ENCODE data around the gene CIAO1. TPM values are rescaled to one million over a fixed set of nuclear protein-coding genes. Genes with fewer than 3 reads are reported as not detected.
A peak's percentile ranks its signal among the peaks of the same experiment; 100 is the strongest.

Gene CIAO1
- total and polyA plus RNA-seq, 2 of the 13 experiments (the other 11 are each of a cell fraction or from before 2014, with no cell fraction given) = 99.3 to 120 TPM

DNA sequence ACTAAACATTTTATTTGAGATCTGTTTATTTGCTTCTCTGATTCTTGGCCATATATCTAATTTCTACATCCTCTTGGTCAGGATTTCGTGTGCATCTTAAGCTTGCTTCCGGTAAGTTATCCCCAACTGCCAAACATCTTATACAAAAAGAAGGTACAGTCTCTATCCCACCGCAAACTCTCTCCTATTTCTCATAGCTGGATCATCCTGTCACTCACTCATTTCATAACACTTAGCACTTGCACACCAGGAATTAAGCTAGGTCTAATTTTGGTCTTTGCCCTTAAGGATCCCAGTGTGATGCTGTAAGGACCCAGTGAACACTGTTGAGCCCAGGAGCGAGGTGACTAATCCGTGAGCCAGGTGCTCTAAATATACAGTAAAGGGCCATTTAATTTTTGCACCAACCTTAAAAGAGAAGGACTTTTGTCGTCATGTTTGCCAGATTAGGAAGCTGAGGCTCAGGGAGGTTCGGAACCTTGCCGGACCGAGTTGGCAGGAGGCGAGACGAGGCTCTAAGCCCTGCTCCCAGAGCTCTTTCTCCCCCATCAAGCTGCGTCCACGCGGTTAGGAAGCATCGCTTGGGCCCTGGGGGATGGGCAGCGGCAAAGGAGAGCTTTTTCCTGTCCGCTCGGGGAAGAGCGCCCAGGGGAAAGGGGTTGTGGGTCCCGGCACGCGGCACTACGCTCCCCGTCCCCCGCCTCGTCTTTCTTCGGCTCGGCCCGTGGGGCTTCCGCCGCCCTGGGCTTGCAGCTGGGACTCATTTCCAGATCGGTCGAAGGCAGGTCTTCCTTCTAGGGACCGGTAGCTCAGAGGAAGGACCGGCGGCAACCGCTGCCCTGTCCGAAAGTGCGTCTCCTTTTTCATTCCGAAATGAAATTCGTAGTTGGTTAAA lies 55.0 kb downstream of the CIAO1 start (continued):
- TF ChIP-seq REXO4 (CRISPR knock-in tag; IDR thresholded peaks at IDR 0.05; ENCODE audit: borderline replicate concordance) (no peak), HNRNPUL1 (IDR thresholded peaks at IDR 0.05; ENCODE audit: low read depth, low read length) (no peak), SOX13 (IDR thresholded peaks at IDR 0.05) (no peak), SOX13 (CRISPR knock-in tag; conservative IDR thresholded peaks at IDR 0.05 in 1 of 2, IDR thresholded peaks at IDR 0.05 in 1 of 2) (0 out of 4 replicates have a peak, but pooled peaks of 1 of the 2 experiments have one; percentile 5), ZNF251 (CRISPR knock-in tag; IDR thresholded peaks at IDR 0.05) (0 out of 2 replicates have a peak, but pooled peaks have one; percentile 20), CREM (IDR thresholded peaks at IDR 0.05) (no peak), CREM (CRISPR knock-in tag; IDR thresholded peaks at IDR 0.05) (no peak), NCOA1 (CRISPR knock-in tag; IDR thresholded peaks at IDR 0.05) (no peak), NCOR1 (IDR thresholded peaks at IDR 0.05; ENCODE audit: borderline replicate concordance, low read length) (no peak), ZNF136 (CRISPR knock-in tag; IDR thresholded peaks at IDR 0.05; ENCODE audit: low read depth) (no peak), PAX8 (CRISPR knock-in tag; IDR thresholded peaks at IDR 0.05; ENCODE audit: borderline replicate concordance) (no peak), ZNF883 (CRISPR knock-in tag; IDR thresholded peaks at IDR 0.05; ENCODE audit: not compliant biosample characterization) (peak; percentile 81)
- TF ChIP-seq, protein P1, sequence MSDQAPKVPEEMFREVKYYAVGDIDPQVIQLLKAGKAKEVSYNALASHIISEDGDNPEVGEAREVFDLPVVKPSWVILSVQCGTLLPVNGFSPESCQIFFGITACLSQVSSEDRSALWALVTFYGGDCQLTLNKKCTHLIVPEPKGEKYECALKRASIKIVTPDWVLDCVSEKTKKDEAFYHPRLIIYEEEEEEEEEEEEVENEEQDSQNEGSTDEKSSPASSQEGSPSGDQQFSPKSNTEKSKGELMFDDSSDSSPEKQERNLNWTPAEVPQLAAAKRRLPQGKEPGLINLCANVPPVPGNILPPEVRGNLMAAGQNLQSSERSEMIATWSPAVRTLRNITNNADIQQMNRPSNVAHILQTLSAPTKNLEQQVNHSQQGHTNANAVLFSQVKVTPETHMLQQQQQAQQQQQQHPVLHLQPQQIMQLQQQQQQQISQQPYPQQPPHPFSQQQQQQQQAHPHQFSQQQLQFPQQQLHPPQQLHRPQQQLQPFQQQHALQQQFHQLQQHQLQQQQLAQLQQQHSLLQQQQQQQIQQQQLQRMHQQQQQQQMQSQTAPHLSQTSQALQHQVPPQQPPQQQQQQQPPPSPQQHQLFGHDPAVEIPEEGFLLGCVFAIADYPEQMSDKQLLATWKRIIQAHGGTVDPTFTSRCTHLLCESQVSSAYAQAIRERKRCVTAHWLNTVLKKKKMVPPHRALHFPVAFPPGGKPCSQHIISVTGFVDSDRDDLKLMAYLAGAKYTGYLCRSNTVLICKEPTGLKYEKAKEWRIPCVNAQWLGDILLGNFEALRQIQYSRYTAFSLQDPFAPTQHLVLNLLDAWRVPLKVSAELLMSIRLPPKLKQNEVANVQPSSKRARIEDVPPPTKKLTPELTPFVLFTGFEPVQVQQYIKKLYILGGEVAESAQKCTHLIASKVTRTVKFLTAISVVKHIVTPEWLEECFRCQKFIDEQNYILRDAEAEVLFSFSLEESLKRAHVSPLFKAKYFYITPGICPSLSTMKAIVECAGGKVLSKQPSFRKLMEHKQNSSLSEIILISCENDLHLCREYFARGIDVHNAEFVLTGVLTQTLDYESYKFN (CRISPR knock-in tag; conservative IDR thresholded peaks at IDR 0.05) = no peak; the same call in 1 of the 2 replicates
- TF ChIP-seq, protein P2, sequence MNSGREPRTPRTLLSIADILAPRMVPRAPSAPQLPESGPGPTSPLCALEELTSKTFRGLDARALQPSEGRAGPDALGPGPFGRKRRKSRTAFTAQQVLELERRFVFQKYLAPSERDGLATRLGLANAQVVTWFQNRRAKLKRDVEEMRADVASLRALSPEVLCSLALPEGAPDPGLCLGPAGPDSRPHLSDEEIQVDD (CRISPR knock-in tag; IDR thresholded peaks at IDR 0.05; ENCODE audit: borderline replicate concordance) = 0 out of 2 replicates have a peak, but pooled peaks have one; percentile 12
- TF ChIP-seq, protein P3, sequence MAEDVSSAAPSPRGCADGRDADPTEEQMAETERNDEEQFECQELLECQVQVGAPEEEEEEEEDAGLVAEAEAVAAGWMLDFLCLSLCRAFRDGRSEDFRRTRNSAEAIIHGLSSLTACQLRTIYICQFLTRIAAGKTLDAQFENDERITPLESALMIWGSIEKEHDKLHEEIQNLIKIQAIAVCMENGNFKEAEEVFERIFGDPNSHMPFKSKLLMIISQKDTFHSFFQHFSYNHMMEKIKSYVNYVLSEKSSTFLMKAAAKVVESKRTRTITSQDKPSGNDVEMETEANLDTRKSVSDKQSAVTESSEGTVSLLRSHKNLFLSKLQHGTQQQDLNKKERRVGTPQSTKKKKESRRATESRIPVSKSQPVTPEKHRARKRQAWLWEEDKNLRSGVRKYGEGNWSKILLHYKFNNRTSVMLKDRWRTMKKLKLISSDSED (CRISPR knock-in tag; IDR thresholded peaks at IDR 0.05) = 0 out of 2 replicates have a peak, but pooled peaks have one; percentile 63
- TF ChIP-seq, protein P4, sequence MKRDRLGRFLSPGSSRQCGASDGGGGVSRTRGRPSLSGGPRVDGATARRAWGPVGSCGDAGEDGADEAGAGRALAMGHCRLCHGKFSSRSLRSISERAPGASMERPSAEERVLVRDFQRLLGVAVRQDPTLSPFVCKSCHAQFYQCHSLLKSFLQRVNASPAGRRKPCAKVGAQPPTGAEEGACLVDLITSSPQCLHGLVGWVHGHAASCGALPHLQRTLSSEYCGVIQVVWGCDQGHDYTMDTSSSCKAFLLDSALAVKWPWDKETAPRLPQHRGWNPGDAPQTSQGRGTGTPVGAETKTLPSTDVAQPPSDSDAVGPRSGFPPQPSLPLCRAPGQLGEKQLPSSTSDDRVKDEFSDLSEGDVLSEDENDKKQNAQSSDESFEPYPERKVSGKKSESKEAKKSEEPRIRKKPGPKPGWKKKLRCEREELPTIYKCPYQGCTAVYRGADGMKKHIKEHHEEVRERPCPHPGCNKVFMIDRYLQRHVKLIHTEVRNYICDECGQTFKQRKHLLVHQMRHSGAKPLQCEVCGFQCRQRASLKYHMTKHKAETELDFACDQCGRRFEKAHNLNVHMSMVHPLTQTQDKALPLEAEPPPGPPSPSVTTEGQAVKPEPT (CRISPR knock-in tag; IDR thresholded peaks at IDR 0.05; ENCODE audit: low read depth) = no peak; the same call in 1 of the 2 replicates

Measured in HepG2 (cell line).